Measurements from ENCODE around the gene CDKL1.
"Not testable (repeated sequence)": the region's sequence is repeated elsewhere in the genome, so short reads cannot be mapped to it uniquely, and the experiment has no call there.

Gene CDKL1

GRCh38 chr14:50335389-50335788 is 61.3 kb downstream of the CDKL1 start:
- no peak for DNase-seq (ENCODE audit: low read depth in 3 of 3)

GRCh38 chr14:50334211-50334610 is 62.5 kb downstream of the CDKL1 start:
- no peak for DNase-seq (ENCODE audit: low read depth in 3 of 3)

GRCh38 chr14:50333014-50333509 is 63.6 kb downstream of the CDKL1 start:
- DNase-seq (ENCODE audit: low read depth in 3 of 3) = no peak

GRCh38 chr14:50331596-50331995 is 65.1 kb downstream of the CDKL1 start:
- no peak for DNase-seq (ENCODE audit: low read depth in 3 of 3)

- DNase-seq (ENCODE audit: low read depth in 3 of 3) = peak; percentile 32 to 52 (median 48)
Measured at GRCh38 chr14:50321009-50321660, 75.5 kb downstream of the CDKL1 start.

- DNase-seq (ENCODE audit: low read depth in 3 of 3) = no peak
Measured at GRCh38 chr14:50320283-50320682, 76.4 kb downstream of the CDKL1 start.

GRCh38 chr14:50319721-50320120 is 77.0 kb downstream of the CDKL1 start:
- no peak for DNase-seq (ENCODE audit: low read depth in 3 of 3)

GRCh38 chr14:50319293-50319692 is 77.4 kb downstream of the CDKL1 start:
- DNase-seq (ENCODE audit: low read depth in 3 of 3) = no peak

GRCh38 chr14:50318031-50318626 is 78.6 kb downstream of the CDKL1 start:
- DNase-seq (ENCODE audit: low read depth in 3 of 3) = no peak

GRCh38 chr14:50314098-50314497 is 82.6 kb downstream of the CDKL1 start:
- not testable (repeated sequence) for DNase-seq (ENCODE audit: low read depth in 3 of 3)

GRCh38 chr14:50312734-50313054 is 84.0 kb downstream of the CDKL1 start:
- no peak for DNase-seq (ENCODE audit: low read depth in 3 of 3)

GRCh38 chr14:50311972-50312733 is 84.5 kb downstream of the CDKL1 start, which contains the start of the genes DMAC2L and L2HGDH:
Gene DMAC2L (plus strand): TSS chr14:50312324. CDS start chr14:50321488, 9,164 bp downstream.
Gene L2HGDH (minus strand): TSS chr14:50312229. CDS start chr14:50312150, 79 bp downstream.
- peak; percentile 72 to 93 (median 78) for DNase-seq (ENCODE audit: low read depth in 3 of 3)

GRCh38 chr14:50311337-50311971 is 85.2 kb downstream of the CDKL1 start:
- DNase-seq (ENCODE audit: low read depth in 3 of 3) = no peak

- no peak for DNase-seq (ENCODE audit: low read depth in 3 of 3)
Measured at GRCh38 chr14:50310445-50310844, 86.2 kb downstream of the CDKL1 start.

- no peak for DNase-seq (ENCODE audit: low read depth in 3 of 3)
Measured at GRCh38 chr14:50308363-50308915, 88.2 kb downstream of the CDKL1 start.

- no peak for DNase-seq (ENCODE audit: low read depth in 3 of 3)
Measured at GRCh38 chr14:50303744-50304471, 92.8 kb downstream of the CDKL1 start.

- no peak for DNase-seq (ENCODE audit: low read depth in 3 of 3)
Measured at GRCh38 chr14:50301914-50302313, 94.8 kb downstream of the CDKL1 start.

GRCh38 chr14:50299585-50299984 is 97.1 kb downstream of the CDKL1 start:
- no peak for DNase-seq (ENCODE audit: low read depth in 3 of 3)

- DNase-seq (ENCODE audit: low read depth in 3 of 3) = no peak
Measured at GRCh38 chr14:50290306-50290705, 106.4 kb downstream of the CDKL1 start.

- DNase-seq (ENCODE audit: low read depth in 3 of 3) = no peak
Measured at GRCh38 chr14:50288146-50288545, 108.5 kb downstream of the CDKL1 start.

GRCh38 chr14:50285861-50286260 is 110.8 kb downstream of the CDKL1 start:
- DNase-seq (ENCODE audit: low read depth in 3 of 3) = no peak
